Stomach (tissue), 9 donors: ENCODE data around the gene DEDD. TPM values are rescaled to one million over a fixed set of nuclear protein-coding genes. Genes with fewer than 3 reads are reported as not detected.

Experiments
- DNase-seq, 2 donors: peaks; one replicate each; pipeline versions ENCODE4 v3.0.0 to v3.0.0-alpha.2; 2013 to 2019
- H3K27ac ChIP-seq, 5 donors: fragments of 200-600 bp in 4 of 5; sonication (generic) in 4 of 5; one replicate each; pipeline ENCODE4 v1.5.1; 2013 to 2019; ENCODE audit warnings: mild to moderate bottlenecking in 1 of 5, moderate library complexity in 1 of 5
- H3K27me3 ChIP-seq, 3 donors: fragments of 200-600 bp; sonication (generic); one replicate each; pipeline ENCODE4 v1.5.1; 2017 to 2019; ENCODE audit warnings: mixed run types in 1 of 3
- H3K36me3 ChIP-seq, 4 donors: fragments of 200-600 bp; sonication (generic); 1 replicate in 3 of 4; 2 replicates in 1 of 4; pipeline ENCODE4 v1.5.1; 2016 to 2019
- H3K4me1 ChIP-seq, 4 donors: fragments of 200-600 bp; sonication (generic); one replicate each; pipeline ENCODE4 v1.5.1; 2016 to 2019
- H3K4me3 ChIP-seq, 4 donors: fragments of 200-600 bp; sonication (generic) in 3 of 4; one replicate each; pipeline ENCODE4 v1.5.1; 2016 to 2019; ENCODE audit warnings: mild to moderate bottlenecking in 1 of 4
- H3K9me3 ChIP-seq, 4 donors: fragments of 200-600 bp; sonication (generic); one replicate each; pipeline ENCODE4 v1.5.1; 2016 to 2019
- EP300 ChIP-seq: sonication (generic); formaldehyde crosslinking; IDR thresholded peaks from one replicate; pipeline ENCODE4 v1.6.1; 2017; ENCODE audit warnings: antibody characterized with exemption
- POLR2A ChIP-seq, 4 donors: fragments of 450-650 bp; IDR thresholded peaks; one replicate each; pipeline ENCODE4 v1.6.1; 2016; ENCODE audit warnings: antibody characterized with exemption in 4 of 4, control low read depth in 2 of 4, mild to moderate bottlenecking in 1 of 4, moderate library complexity in 1 of 4
- POLR2AphosphoS5 ChIP-seq, 3 donors: sonication (generic); formaldehyde crosslinking; IDR thresholded peaks; one replicate each; pipeline ENCODE4 v1.6.1; 2016; ENCODE audit warnings: antibody characterized with exemption in 3 of 3
- WGBS, 5 donors: extraction: QIAGEN DNeasy Blood & Tissue Kit in 3 of 5; methylation state at CpG; one replicate each; pipeline versions ENCODE4 v1.1.5 to v1.1.7; 2013 to 2018; 5-methylcytosine and 5-hydroxymethylcytosine counted together
- intact Hi-C: fragments of 100-400 bp; cut with DNase I; formaldehyde crosslinking; loops from one replicate; pipeline ENCODE4 v1.15.1; 2023; ENCODE audit warnings: low total_unique reads
- polyA plus RNA-seq, 3 donors: library from polyadenylated mRNA; stranded (reverse); fragments of 200-250 nt; gene quantifications; one replicate each; pipeline ENCODE4 v1.2.3, GENCODE V29; 2013
- total RNA-seq, 5 donors: library from RNA; depleted of rRNA; stranded (reverse); fragments of >200 nt; gene quantifications; one replicate each; pipeline versions ENCODE4 v1.1.0 to v1.2.3, GENCODE V29; 2014 to 2016
- TF ChIP-seq, protein P1 (sequence below), 7 experiments: fragments of 450-650 bp in 4 of 7; fragments of 200-600 bp in 3 of 7; sonication (generic) in 3 of 7; IDR thresholded peaks; one replicate each; pipeline ENCODE4 v1.5.1; 2016 to 2019; ENCODE audit warnings: antibody characterized with exemption in 7 of 7, control low read depth in 2 of 7, mild to moderate bottlenecking in 1 of 7
- donor health status: healthy with polysubstance abuse.
- donor health status: Bipolar disorder and iron deficiency.
- donor health status: healthy.

DEDD gene
- total and polyA plus RNA-seq, 8 donors, result 2.3 to 35.9 (median 17.6) TPM

DNA sequence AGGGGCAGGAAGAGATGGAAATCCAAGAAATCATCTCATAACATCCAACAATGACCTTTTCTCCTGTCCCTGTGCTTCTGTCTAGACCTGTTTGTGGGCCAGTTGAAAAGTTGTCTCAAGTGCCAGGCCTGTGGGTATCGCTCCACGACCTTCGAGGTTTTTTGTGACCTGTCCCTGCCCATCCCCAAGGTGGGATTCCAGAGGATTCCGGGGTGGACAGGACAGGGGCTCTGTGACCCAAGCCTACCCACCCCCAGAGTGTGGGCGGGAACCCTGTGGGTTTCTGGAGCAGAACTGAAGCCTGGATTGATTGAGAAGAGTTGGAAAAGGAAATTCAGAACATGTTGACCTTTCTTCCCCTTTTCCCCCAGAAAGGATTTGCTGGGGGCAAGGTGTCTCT lies 31.3 kb upstream of the DEDD start:
- Histone ChIP-seq H3K4me1 (peaks cover 34 to 70% (median 63%) of the 10 kb centered on the region in 4 donors), H3K36me3 (peaks cover 4 to 61% (median 43%) of the 10 kb centered on the region in 4 donors), H3K27ac (peak overlapping the region in 1 of 5 donors; percentile 49), H3K27me3 (no peaks in the 10 kb centered on the region), H3K9me3 (no peaks in the 10 kb centered on the region), H3K4me3 (no peak overlapping the region)
- TF ChIP-seq POLR2AphosphoS5 (IDR thresholded peaks at IDR 0.05) (no peak), POLR2A (IDR thresholded peaks at IDR 0.05) (no peak), EP300 (no peak)
- TF ChIP-seq, protein P1, sequence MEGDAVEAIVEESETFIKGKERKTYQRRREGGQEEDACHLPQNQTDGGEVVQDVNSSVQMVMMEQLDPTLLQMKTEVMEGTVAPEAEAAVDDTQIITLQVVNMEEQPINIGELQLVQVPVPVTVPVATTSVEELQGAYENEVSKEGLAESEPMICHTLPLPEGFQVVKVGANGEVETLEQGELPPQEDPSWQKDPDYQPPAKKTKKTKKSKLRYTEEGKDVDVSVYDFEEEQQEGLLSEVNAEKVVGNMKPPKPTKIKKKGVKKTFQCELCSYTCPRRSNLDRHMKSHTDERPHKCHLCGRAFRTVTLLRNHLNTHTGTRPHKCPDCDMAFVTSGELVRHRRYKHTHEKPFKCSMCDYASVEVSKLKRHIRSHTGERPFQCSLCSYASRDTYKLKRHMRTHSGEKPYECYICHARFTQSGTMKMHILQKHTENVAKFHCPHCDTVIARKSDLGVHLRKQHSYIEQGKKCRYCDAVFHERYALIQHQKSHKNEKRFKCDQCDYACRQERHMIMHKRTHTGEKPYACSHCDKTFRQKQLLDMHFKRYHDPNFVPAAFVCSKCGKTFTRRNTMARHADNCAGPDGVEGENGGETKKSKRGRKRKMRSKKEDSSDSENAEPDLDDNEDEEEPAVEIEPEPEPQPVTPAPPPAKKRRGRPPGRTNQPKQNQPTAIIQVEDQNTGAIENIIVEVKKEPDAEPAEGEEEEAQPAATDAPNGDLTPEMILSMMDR (IDR thresholded peaks at IDR 0.05), result no peak
- DNase-seq, result no peak
- 76 to 95% (median 91%) methylated on average over 5 of the region's 5 CpGs for WGBS, 5 donors
- intact Hi-C loops, result no loop called here

DNA sequence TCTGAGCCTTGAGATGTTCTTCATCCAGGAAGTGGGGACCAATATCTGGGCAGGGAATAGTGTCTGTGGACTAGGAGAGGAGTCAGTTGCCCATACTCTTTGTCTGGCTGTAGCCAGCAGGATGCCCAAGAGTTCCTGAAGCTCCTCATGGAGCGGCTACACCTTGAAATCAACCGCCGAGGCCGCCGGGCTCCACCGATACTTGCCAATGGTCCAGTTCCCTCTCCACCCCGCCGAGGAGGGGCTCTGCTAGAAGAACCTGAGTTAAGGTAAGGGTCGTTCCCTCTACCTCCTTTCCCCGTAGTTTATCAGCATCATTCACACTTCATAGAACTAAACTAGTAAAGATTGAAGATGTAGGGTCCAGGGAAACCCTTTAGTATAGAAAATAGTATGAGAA lies 30.3 kb upstream of the DEDD start:
- intact Hi-C loops, result no loop called here

DNA sequence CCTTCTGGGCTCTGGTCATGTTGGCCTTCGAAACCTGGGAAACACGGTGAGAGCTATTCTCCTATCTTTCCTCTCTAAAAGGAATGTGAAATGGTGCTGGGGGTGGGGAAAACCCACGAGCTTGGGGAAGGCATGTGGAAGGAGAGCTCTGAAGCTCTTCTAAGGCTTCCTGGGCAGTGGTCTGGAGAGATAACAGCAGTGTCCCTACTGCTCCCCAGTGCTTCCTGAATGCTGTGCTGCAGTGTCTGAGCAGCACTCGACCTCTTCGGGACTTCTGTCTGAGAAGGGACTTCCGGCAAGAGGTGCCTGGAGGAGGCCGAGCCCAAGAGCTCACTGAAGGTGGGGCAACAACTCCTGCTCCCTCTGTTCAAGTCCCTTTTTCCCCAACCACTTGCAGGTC lies 29.6 kb upstream of the DEDD start:
- peaks cover 9 to 66% (median 55%) of the 10 kb centered on the region in 4 donors for H3K36me3 ChIP-seq

More for the DNA sequence above, 30.3 kb upstream of the DEDD start:
- H3K9me3 ChIP-seq, result no peaks in the 10 kb centered on the region
- H3K4me1 ChIP-seq, result peaks cover 36 to 69% (median 64%) of the 10 kb centered on the region in 4 donors
- 89 to 97% (median 94%) methylated on average over 10 of the region's 10 CpGs for WGBS, 5 donors
- no peaks in the 10 kb centered on the region for H3K27me3 ChIP-seq
- TF ChIP-seq POLR2A (IDR thresholded peaks at IDR 0.05) (no peak), EP300 (no peak), POLR2AphosphoS5 (IDR thresholded peaks at IDR 0.05) (no peak)
- TF ChIP-seq, protein P1 (IDR thresholded peaks at IDR 0.05), result no peak
- H3K27ac ChIP-seq, result peak overlapping the region in 1 of 5 donors; percentile 32
- no peak overlapping the region for H3K4me3 ChIP-seq
- H3K36me3 ChIP-seq, result peaks cover 5 to 61% (median 48%) of the 10 kb centered on the region in 4 donors
- no peak for DNase-seq

DNA sequence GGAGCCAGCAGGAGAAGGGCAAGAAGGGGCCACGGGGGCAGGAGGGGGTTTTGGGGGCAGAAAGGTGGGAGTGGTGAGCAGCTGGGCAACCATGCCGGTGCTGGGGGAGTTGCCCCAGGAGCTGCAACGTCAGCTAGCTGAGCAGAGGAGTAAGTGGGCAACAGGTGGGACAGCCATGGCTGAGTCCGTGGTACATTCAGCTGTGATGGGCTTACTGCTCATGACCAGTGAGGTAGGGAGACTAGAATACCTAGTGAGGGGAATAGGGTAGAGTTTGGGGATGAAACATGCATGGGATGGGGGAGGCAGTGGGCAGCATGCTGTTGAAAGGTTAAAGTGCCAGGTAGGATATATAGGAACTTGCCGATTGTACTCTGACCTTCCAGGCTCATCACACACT lies 29.2 kb upstream of the DEDD start:
- peak overlapping the region in 2 of 5 donors; percentile 6 to 22 for H3K27ac ChIP-seq
- intact Hi-C loops, result no loop called here
- DNase-seq, result no peak
- no peaks in the 10 kb centered on the region for H3K27me3 ChIP-seq
- 83 to 92% (median 89%) methylated on average over 5 of the region's 5 CpGs for WGBS, 5 donors
- TF ChIP-seq, protein P1 (IDR thresholded peaks at IDR 0.05), result no peak
- TF ChIP-seq POLR2AphosphoS5 (IDR thresholded peaks at IDR 0.05) (no peak), POLR2A (IDR thresholded peaks at IDR 0.05) (no peak), EP300 (no peak)
- peaks cover 31 to 58% (median 52%) of the 10 kb centered on the region in 4 donors for H3K4me1 ChIP-seq
- H3K36me3 ChIP-seq, result peaks cover 9 to 68% (median 59%) of the 10 kb centered on the region in 4 donors
- no peaks in the 10 kb centered on the region for H3K9me3 ChIP-seq
- H3K4me3 ChIP-seq, result no peak overlapping the region

More for the DNA sequence above, 29.6 kb upstream of the DEDD start:
- intact Hi-C loops, result no loop called here
- 76 to 82% (median 79%) methylated on average over 7 of the region's 7 CpGs for WGBS, 5 donors
- TF ChIP-seq POLR2A (IDR thresholded peaks at IDR 0.05), result no peak
- no peak for TF ChIP-seq POLR2AphosphoS5 (IDR thresholded peaks at IDR 0.05)
- TF ChIP-seq, protein P1 (IDR thresholded peaks at IDR 0.05), result no peak
- TF ChIP-seq EP300, result no peak
- H3K27me3 ChIP-seq, result no peaks in the 10 kb centered on the region
- peaks cover 34 to 62% (median 56%) of the 10 kb centered on the region in 4 donors for H3K4me1 ChIP-seq
- no peak overlapping the region for H3K27ac ChIP-seq
- H3K9me3 ChIP-seq, result no peaks in the 10 kb centered on the region
- no peak overlapping the region for H3K4me3 ChIP-seq
- DNase-seq, result no peak
